Caki2 (cell line): ENCODE data around the gene UNC5C. TPM values are rescaled to one million over a fixed set of nuclear protein-coding genes. Genes with fewer than 3 reads are reported as not detected.
A peak's percentile ranks its signal among the peaks of the same experiment; 100 is the strongest.
"Not testable (repeated sequence)": the region's sequence is repeated elsewhere in the genome, so short reads cannot be mapped to it uniquely, and the experiment has no call there.

Experiments used
- DNase-seq: peaks from one replicate; pipeline ENCODE4 v3.0.0-alpha.2; 2015; ENCODE audit warnings: low read depth
- in situ Hi-C: cut with HindIII; loops from 2 replicates; pipeline ENCODE4 v1.10.0; 2016; ENCODE audit warnings: low sequenced_read_pairs, low pct_unique_long_range_greater_than_20kb, mixed read lengths
- total RNA-seq: library from RNA; depleted of rRNA; stranded (reverse); fragments of >200 nt; shearing (Covaris generic); gene quantifications from 2 replicates; pipeline ENCODE4 v1.2.3, GENCODE V29; 2014; ENCODE audit warnings: low replicate concordance

UNC5C gene
- total RNA-seq, 1 experiment from 2014 or later, result not detected

DNA sequence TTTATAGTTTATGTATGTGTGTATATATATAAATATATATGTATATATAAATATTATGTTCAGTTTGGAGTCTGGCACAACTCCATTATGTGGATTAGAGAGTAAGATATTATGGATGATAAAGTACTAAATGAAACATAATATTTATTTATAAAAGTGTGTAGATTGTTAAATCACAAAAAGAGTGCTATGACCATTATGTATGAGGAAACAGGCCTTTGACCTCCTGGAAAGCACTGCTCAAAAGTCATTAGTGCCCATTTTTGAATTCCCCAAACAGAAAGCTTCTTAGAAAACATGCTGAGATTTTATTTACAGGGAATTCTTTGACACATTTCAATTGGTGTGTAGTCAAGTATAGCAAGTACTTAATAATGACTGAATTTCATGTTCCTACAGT is 391.2 kb downstream of the UNC5C start:
- in situ Hi-C loops, result no loop called here

DNA sequence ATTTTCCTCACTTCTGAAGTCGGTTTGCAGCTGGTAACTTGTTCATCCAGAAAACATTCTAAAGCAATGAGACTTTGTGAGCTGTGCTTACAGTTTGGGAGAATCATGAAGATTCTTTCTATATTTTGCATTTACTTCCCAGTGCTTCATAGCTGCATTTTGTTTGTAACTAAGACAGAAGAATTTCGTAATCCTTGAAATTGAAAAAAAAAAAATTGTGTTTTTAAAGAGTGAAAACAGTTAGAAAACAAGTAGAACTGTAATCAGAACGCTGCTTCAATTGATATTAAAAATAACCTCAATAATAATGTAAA is 392.4 kb downstream of the UNC5C start:
- no peak for DNase-seq
- in situ Hi-C loops, result no loop called here

More for the DNA sequence above, 391.2 kb downstream of the UNC5C start:
- no peak for DNase-seq

DNA sequence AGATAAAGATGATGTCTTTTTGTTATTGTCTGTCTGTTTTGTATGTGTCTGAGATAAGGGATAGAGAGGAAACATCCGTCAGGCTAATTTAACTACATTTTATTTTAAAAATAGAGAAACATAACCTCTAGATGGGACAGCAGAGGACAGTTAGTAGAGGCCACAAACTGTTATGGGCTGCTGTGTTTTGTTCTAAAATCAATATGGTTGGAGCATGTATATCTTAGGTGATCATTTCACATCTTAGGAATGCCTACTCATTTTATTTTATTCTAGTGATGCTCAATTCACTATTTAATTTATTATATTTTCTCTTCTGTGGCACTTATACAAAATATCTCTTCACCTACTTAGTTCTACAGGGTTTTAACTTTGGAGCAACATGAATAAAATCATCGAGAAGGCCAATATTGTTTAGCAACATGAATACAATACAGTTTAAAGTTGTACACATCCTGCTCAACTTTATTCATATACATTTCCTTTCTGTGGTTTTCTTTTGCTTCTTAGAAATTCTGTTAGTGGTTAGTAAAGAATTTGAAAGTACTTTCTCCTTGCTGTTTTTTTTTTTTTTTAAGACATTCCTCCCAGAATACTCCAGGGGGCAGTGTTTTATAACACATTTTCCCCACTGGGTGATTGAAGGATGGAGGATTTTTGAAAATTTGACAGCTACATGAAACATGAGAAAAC is 392.9 kb downstream of the UNC5C start:
- DNase-seq, result peak; percentile 43
- in situ Hi-C loops, result no loop called here

DNA sequence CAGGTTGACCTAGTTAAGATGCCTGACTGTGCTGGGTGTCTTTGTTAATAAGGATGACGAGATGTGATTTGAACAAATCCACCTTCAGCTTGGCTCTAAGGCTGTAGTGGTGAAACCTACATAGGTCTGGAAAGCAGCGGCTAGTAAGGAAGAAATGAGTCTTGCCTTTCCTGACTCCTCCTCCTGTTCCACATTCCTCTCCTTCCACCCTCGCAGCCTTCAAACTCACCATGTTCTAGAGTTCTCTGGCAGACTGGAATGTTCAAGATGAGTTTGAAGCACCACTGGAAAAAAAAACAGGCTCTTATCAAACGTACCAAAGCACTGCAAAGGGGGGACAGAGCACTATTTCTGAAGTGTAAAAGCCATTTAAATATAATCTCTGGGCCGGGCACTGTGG is 395.6 kb downstream of the UNC5C start:
- in situ Hi-C loops, result no loop called here
- no peak for DNase-seq

DNA sequence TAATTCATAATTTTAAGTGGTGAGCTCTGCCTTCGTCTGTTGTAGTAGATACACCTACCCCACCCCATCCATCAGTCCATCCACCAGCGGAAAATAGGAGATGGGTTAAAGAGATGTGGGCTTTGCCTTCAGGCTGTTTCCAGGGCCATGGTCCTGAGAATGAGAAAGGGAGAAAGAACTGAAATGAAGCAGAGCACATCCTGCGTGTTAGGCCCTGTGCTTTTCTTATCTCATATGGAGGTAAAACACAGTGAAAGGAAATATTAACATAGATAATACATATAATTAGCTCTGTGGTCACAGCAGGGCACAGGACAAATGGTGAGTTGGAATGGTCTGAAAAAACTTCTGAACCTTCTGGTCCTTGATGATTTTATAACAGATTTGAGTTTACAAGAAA is 397.5 kb downstream of the UNC5C start:
- DNase-seq, result no peak
- in situ Hi-C loops, result no loop called here

DNA sequence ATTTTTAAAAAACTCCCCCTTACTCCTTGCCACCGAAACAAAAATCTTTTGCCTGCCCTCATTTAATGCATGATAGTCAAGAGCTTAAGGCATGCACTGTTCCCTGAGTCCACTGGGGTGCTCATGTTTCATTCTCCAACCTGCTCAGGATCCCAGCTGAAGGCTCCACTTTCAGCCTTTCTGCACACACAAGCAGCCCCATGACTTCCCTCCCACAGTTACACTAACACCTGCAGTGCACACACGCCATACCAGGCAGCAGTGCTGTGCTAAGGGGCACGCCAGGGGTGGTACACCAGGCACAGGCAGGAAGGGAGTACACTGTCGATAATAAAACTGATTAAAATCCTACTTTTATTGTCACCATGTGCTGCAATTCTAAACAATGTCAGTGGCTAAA is 405.8 kb downstream of the UNC5C start:
- in situ Hi-C loops, result no loop called here
- no peak for DNase-seq

DNA sequence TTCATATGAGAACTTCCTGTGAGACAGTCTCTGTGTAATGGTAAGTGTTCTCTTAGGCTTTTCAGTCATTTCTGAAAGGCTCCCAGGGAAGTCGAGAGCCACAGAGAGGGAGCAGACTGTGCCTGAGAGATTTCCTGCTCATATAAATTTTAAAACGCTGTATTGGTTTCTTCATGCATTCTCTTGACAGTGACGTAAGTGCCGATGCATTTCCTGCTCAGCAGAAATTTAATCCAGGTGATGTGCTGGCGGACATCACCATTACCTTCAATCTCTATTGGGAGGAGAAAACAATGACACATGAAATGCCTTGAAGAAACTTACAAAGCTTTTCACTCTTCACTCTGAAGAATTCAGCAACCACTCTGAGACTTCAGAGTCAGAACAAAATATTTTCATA is 407.4 kb downstream of the UNC5C start:
- in situ Hi-C loops, result no loop called here
- no peak for DNase-seq

DNA sequence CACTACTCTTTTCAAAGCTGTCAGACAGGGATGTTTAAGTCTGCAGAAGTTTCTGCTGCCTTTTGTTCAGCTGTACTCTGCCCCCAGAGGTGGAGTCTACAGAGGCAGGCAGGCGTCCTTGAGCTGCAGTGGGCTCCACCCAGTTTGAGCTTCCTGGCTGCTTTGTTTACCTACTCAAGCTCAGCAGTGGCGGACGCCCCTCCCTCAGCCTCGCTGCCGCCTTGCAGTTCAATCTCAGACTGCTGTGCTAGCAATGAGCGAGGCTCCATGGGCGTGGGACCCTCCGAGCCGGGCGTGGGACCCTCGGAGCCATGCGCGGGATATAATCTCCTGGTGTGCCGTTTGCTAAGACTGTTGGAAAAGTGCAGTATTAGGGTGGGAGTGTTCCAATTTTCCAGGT is 409.3 kb downstream of the UNC5C start:
- DNase-seq, in situ Hi-C loops: not testable (repeated sequence)

DNA sequence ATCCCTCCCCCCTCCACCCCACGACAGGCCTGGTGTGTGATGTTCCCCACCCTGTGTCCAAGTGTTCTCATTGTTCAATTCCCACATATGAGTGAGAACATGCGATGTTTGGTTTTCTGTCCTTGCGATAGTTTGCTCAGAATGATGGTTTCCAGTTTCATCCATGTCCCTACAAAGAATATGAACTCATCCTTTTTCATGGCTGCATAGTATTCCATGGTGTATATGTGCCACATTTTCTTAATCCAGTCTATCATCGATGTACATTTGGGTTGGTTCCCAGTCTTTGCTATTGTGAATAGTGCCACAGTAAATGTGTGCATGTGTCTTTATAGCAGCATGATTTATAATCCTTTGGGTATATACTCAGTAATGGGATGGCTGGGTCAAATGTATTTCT is 414.8 kb downstream of the UNC5C start:
- in situ Hi-C loops, result not testable (repeated sequence)

DNA sequence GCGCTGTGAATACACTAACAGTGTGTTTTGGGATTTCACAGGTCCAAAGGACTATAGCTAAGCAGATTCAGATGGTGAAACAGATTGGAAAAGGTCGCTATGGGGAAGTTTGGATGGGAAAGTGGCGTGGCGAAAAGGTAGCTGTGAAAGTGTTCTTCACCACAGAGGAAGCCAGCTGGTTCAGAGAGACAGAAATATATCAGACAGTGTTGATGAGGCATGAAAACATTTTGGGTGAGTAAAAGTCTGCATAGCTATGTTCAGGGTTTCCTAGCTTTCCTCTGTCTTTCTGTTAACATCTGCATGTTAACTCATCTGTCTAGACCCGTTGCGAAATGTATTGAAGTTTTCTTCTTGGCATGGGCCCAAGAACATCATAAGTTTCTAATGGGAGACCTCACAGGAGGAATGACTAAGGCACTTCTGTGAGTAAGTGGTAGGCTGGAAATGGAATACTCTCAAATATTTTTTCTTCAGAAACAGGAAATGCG is 418.9 kb downstream of the UNC5C start:
- peak; percentile 86 for DNase-seq
- in situ Hi-C loops, result no loop called here

More for the DNA sequence above, 414.8 kb downstream of the UNC5C start:
- not testable (repeated sequence) for DNase-seq

DNA sequence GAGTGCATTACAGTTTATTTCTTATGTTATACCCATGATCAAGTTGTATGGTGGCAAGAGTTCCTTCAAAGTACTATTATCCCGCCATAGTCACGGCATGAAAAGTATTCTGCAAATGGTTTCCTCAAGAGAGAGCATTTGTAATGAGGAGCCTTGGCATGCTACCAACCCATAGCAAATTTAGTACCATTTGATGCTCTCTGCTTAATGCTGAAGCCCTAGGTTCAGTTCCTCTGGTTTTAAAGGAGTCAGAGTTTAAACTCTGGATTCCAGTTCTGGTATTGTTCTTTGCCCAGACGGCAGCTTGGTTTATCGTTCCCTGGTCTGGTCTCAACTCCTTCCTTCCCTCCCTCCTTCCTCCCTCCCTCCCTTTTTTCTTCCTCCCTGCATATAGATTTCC is 419.7 kb downstream of the UNC5C start:
- DNase-seq, result no peak
- in situ Hi-C loops, result no loop called here

DNA sequence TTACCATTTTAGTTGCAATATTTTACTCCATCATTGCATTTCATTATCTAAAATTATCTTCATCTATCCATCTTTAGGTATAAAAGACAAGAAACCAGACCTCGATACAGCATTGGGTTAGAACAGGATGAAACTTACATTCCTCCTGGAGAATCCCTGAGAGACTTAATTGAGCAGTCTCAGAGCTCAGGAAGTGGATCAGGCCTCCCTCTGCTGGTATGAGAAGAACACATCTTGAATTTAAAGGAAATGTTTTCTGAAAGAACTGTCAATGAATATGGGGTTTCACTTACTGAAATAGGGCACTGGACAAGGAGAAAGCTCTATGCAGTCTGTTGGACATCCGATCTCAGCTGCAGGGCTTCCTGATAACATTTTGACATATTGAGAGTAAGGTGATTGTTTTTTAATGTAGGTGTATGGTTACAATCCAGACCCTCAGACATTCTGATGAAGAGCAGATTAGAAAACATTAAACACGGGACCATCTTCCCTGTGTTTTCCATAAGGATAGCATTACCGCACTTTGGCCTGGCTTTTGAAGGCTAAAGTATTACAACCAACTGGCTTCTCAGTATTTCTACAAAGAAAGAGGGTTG is 423.8 kb downstream of the UNC5C start:
- in situ Hi-C loops, result no loop called here
- peak; percentile 30 for DNase-seq

DNA sequence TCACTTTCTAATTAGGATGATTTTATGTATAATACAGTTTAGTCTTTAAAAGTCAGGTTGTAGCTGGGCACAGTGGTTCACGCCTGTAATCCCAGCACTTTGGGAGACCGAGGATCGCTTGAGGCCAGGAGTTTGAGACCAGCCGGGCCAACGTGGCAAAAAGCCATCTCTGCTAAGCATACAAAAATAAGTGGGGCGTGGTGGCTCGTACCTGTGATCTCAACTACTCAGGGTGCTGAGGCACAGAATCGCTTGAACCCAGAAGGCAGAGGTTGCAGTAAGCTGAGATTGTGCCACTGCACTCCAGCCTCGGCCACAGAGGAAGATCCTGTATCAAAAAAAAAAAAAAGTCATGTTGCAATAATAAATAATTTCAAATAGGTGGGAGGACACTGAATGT is 426.8 kb downstream of the UNC5C start:
- in situ Hi-C loops, result no loop called here
- no peak for DNase-seq

DNA sequence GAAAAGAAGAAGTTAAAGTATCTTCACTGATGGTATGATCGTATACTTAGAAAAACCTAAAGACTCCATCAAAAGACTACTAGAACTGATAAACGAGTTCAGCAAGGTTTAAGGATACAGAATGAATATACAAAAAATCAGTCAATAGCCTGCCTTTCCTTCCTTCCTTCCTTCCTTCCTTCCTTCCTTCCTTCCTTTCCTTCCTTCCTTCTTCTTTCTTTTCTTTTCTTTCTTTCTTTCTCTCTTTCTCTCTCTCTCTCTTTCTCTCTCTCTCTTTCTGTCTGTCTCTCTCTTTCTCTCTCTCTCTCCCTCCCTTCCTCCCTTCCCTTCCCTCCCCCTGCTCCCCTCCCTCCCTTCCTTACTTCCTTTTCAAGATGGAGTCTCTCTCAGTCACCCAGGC is 428.3 kb downstream of the UNC5C start:
- no peak for DNase-seq
- in situ Hi-C loops, result no loop called here

DNA sequence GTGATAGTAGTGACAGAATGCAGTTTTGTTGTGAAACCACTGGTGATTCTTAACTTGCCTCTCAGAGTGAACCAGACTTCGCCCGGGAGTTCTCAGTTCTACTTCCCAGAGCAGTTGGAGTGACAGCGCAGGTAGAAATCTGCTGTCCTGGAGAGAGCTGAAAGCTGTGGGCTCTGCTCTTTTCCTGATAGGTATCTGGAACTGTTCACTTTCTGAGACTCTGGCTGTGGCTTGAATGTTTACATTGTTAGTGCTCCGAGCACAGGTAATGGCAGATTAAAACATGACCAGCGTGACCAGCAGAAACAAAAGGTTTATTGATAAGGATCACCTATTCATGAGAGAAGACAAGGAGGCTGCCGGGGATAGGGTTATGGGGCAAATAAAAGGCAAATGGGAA is 430.3 kb downstream of the UNC5C start:
- no peak for DNase-seq
- in situ Hi-C loops, result no loop called here

DNA sequence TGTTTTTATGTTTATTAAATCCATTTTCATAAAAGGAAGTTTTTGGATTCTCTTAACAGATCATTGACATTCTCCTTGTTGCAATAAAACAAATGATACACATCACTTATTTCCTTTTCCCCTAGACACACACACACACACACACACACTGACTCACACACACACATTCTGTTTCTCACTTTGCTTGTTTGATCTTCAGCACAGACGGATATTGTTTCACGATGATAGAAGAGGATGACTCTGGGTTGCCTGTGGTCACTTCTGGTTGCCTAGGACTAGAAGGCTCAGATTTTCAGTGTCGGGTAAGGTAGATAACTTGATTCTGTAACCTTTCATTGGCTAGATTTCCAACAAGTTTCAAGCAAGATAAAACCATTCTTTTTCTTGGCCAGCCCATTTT is 434.3 kb downstream of the UNC5C start:
- DNase-seq, result no peak
- in situ Hi-C loops, result no loop called here
